Endothelial cell of umbilical vein (primary cell): ENCODE measurements around the gene SRSF3. TPM values are rescaled to one million over a fixed set of nuclear protein-coding genes. Genes with fewer than 3 reads are reported as not detected.

Source experiments
- BruUV-seq: library from RNA; stranded (reverse); fragments of 400-500 nt; replicated peaks from 2 replicates; lab custom pipeline; 2021; lab: Mats Ljungman, UMichigan
- CTCF ChIA-PET: fragments of 300-600, 350-600 bp; sonication (Branson Sonifier 250); formaldehyde crosslinking; loops from one replicate; lab custom pipeline; 2021; ENCODE audit warnings: antibody characterized with exemption, inconsistent platforms; lab: Charles Lee
- POLR2A ChIA-PET: fragments of 300-600, 350-600 bp; sonication (Branson Sonifier 250); formaldehyde crosslinking; loops from one replicate; lab custom pipeline; 2021; ENCODE audit warnings: antibody characterized with exemption, inconsistent platforms; lab: Charles Lee
- DNase-seq: peaks from one replicate; pipeline ENCODE4 v3.0.0-alpha.2; 2011; ENCODE audit warnings: low read depth, low spot score
- FAIRE-seq: peaks from 2 replicates; lab custom pipeline; 2011; peaks lifted over from hg19 to GRCh38; lab: Jason Lieb, UNC
- H2AFZ ChIP-seq: 2 replicates; pipeline ENCODE4 v1.6.0; 2012; ENCODE audit warnings: low read depth, low read length, control low read depth, inconsistent platforms
- H3K27ac ChIP-seq: 2 replicates; pipeline ENCODE4 v1.5.1; 2011; ENCODE audit warnings: low read depth, mild to moderate bottlenecking, control low read depth, low read length, moderate library complexity; ENCODE audit not compliant: insufficient read depth
- H3K27me3 ChIP-seq, 2 experiments: 2 replicates each; pipeline versions ENCODE4 v1.6.0 to v1.6.1; 2011; ENCODE audit warnings: low read length in 2 of 2, mixed read lengths in 1 of 2; ENCODE audit not compliant: control insufficient read depth in 2 of 2, insufficient read depth in 2 of 2
- H3K36me3 ChIP-seq, 2 experiments: 2 replicates in 1 of 2; 3 replicates in 1 of 2; pipeline ENCODE4 v1.5.1; 2011; ENCODE audit warnings: low read length in 2 of 2, mild to moderate bottlenecking in 1 of 2, moderate library complexity in 1 of 2; ENCODE audit not compliant: control insufficient read depth in 2 of 2, insufficient read depth in 2 of 2; ENCODE audit errors: extremely low read depth in 1 of 2
- H3K4me1 ChIP-seq: 3 replicates; pipeline ENCODE4 v1.5.1; 2011; ENCODE audit warnings: mild to moderate bottlenecking, low read length; ENCODE audit not compliant: control insufficient read depth, insufficient read depth; ENCODE audit errors: extremely low read depth
- H3K4me2 ChIP-seq: 2 replicates; pipeline ENCODE4 v1.6.1; 2011; ENCODE audit warnings: low read length, control low read depth, mixed read lengths; ENCODE audit not compliant: insufficient read depth
- H3K4me3 ChIP-seq, 3 experiments: fragments of 200-600 bp in 1 of 3; sonication (generic), shearing (Covaris generic) in 1 of 3; replicated peaks in 1 of 3; 2 replicates each; pipeline ENCODE4 v1.5.1; 2011 to 2016; ENCODE audit warnings: control low read depth in 3 of 3, low read length in 3 of 3, mild to moderate bottlenecking in 2 of 3, inconsistent platforms in 1 of 3, low read depth in 1 of 3, moderate library complexity in 1 of 3; ENCODE audit not compliant: insufficient read depth in 1 of 3
- H3K79me2 ChIP-seq: 2 replicates; pipeline ENCODE4 v1.6.0; 2012; ENCODE audit warnings: low read length, inconsistent platforms; ENCODE audit not compliant: control insufficient read depth, insufficient read depth
- H3K9ac ChIP-seq: replicated peaks from 2 replicates; pipeline ENCODE3; 2011; ENCODE audit warnings: low read length, control low read depth; ENCODE audit not compliant: insufficient read depth; ENCODE audit errors: extremely low read depth
- H3K9me1 ChIP-seq: replicated peaks from 3 replicates; pipeline ENCODE4 v1.6.0; 2011; ENCODE audit warnings: mild to moderate bottlenecking, low read length; ENCODE audit not compliant: control insufficient read depth, insufficient read depth; ENCODE audit errors: extremely low read depth
- H3K9me3 ChIP-seq: replicated peaks from 2 replicates; pipeline ENCODE4 v1.5.1; 2012; ENCODE audit warnings: low read length, inconsistent platforms; ENCODE audit not compliant: control insufficient read depth, insufficient read depth
- H4K20me1 ChIP-seq: replicated peaks from 2 replicates; pipeline ENCODE3; 2011; ENCODE audit warnings: mild to moderate bottlenecking, low read length; ENCODE audit not compliant: control insufficient read depth, insufficient read depth; ENCODE audit errors: extremely low read depth
- EZH2 ChIP-seq: IDR thresholded peaks from 2 replicates; pipeline ENCODE4 v1.6.1; 2012; ENCODE audit warnings: borderline replicate concordance, low read depth, mild to moderate bottlenecking, moderate library complexity, low read length, inconsistent platforms; ENCODE audit not compliant: severe bottlenecking
- FOS ChIP-seq: IDR thresholded peaks from 2 replicates; pipeline ENCODE4 v1.6.1; 2011; ENCODE audit warnings: mild to moderate bottlenecking, low read length, moderate library complexity, borderline replicate concordance; ENCODE audit not compliant: insufficient read depth
- MAX ChIP-seq: IDR thresholded peaks from 2 replicates; pipeline ENCODE4 v1.6.1; 2011; ENCODE audit not compliant: insufficient read depth, insufficient read length
- POLR2A ChIP-seq: IDR thresholded peaks from 2 replicates; pipeline ENCODE4 v1.6.1; 2012; ENCODE audit warnings: low read depth, mild to moderate bottlenecking, control low read depth, low read length
- POLR2AphosphoS5 ChIP-seq: IDR thresholded peaks from 2 replicates; pipeline ENCODE4 v1.6.1; 2012; ENCODE audit warnings: low read depth, mild to moderate bottlenecking, control low read depth, low read length, moderate library complexity; ENCODE audit not compliant: insufficient read depth
- dilution Hi-C: fragments of 300-500 bp; cut with MboI; formaldehyde crosslinking; loops from one replicate; pipeline ENCODE4 v1.15.0; 2019; ENCODE audit warnings: low sequenced_read_pairs; ENCODE audit not compliant: extremely low pct_ligation_motif_present
- intact Hi-C: fragments of 100-400 bp; cut with micrococcal nuclease; formaldehyde crosslinking; loops from one replicate; pipeline ENCODE4 v1.10.0; 2022
- polyA plus RNA-seq, 4 experiments: library from polyadenylated mRNA; depleted of rRNA in 3 of 4; stranded (reverse) in 3 of 4; unstranded in 1 of 4; fragments of >200 nt; gene quantifications; 2 replicates each; pipeline versions ENCODE4 v1.2.1 to v1.2.3, GENCODE V29; 2011 to 2012; ENCODE audit warnings: missing spikeins in 1 of 4
- total RNA-seq: library from RNA; stranded (reverse); gene quantifications from 2 replicates; pipeline ENCODE4 v1.2.3, GENCODE V29; 2021
- TF ChIP-seq, protein P1 (sequence below), 2 donors: IDR thresholded peaks; 1 replicate in 1 of 2; 2 replicates in 1 of 2; pipeline ENCODE4 v1.5.1; 2011; ENCODE audit warnings: low read length in 2 of 2, mild to moderate bottlenecking in 2 of 2, moderate library complexity in 2 of 2, control low read depth in 1 of 2, inconsistent platforms in 1 of 2, low read depth in 1 of 2; ENCODE audit not compliant: insufficient read depth in 1 of 2; ENCODE audit errors: extremely low read depth in 1 of 2

The SRSF3 gene
- total and polyA plus RNA-seq, 2 donors (not counting 3 experiments of a cell fraction or from before 2014, with no cell fraction given) = 317 to 393 TPM

- Histone ChIP-seq H3K27me3 (no peaks in the 10 kb centered on the region), H3K4me1 (peaks cover 12% of the 10 kb centered on the region), H3K9me3 (no peaks in the 10 kb centered on the region), H3K9ac (no peak overlapping the region), H3K79me2 (no peaks in the 10 kb centered on the region), H2AFZ (peak overlapping the region; percentile 41), H3K36me3 (no peaks in the 10 kb centered on the region), H4K20me1 (no peaks in the 10 kb centered on the region), H3K4me2 (no peak overlapping the region), H3K4me3 (no peak overlapping the region), H3K9me1 (no peaks in the 10 kb centered on the region), H3K27ac (no peak overlapping the region)
- POLR2A ChIA-PET = interaction anchor here (2.7 kb wide), 1 partner anchor 55 kb away, joined by 9 read pairs; the partner anchor contains the start of gene CDKN1A
- intact Hi-C loops = loop anchor here (1.0 to 10.0 kb wide), 4 partner anchors 57 to 232 kb away; no protein-coding TSS in a partner anchor
- no TSS peak for BruUV-seq
- DNase-seq (no peak), FAIRE-seq (no peak)
- dilution Hi-C loops = no loop called here
- CTCF ChIA-PET = interaction anchor here (1.0 to 4.5 kb wide), 4 partner anchors 8 to 136 kb away, joined by 4 to 34 read pairs (median 14); partner anchors contain the start of gene CDKN1A
- TF ChIP-seq MAX (no peak), POLR2A (no peak), FOS (no peak), POLR2AphosphoS5 (no peak), EZH2 (no peak)
- TF ChIP-seq, protein P1, sequence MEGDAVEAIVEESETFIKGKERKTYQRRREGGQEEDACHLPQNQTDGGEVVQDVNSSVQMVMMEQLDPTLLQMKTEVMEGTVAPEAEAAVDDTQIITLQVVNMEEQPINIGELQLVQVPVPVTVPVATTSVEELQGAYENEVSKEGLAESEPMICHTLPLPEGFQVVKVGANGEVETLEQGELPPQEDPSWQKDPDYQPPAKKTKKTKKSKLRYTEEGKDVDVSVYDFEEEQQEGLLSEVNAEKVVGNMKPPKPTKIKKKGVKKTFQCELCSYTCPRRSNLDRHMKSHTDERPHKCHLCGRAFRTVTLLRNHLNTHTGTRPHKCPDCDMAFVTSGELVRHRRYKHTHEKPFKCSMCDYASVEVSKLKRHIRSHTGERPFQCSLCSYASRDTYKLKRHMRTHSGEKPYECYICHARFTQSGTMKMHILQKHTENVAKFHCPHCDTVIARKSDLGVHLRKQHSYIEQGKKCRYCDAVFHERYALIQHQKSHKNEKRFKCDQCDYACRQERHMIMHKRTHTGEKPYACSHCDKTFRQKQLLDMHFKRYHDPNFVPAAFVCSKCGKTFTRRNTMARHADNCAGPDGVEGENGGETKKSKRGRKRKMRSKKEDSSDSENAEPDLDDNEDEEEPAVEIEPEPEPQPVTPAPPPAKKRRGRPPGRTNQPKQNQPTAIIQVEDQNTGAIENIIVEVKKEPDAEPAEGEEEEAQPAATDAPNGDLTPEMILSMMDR (IDR thresholded peaks at IDR 0.05; ENCODE audit: extremely low read depth in 1 of 2, insufficient read depth in 1 of 2, low read depth in 1 of 2, low read length in 2 of 2) = no peak
These were observed 28.9 kb downstream of the SRSF3 start for GRCh38 chr6:36622901-36623546.
